GM18505 (cell line): ENCODE results near the gene PTCD1.
A peak's percentile ranks its signal among the peaks of the same experiment; 100 is the strongest.
"Not testable (repeated sequence)": the region's sequence is repeated elsewhere in the genome, so short reads cannot be mapped to it uniquely, and the experiment has no call there.

Experiments used
- ATAC-seq: cut with Tn5 transposase; IDR thresholded peaks from one replicate; pipeline ENCODE4 v1.9.1; 2021; ENCODE audit not compliant: unreplicated experiment
- POLR2A ChIP-seq: IDR thresholded peaks from 4 replicates; pipeline ENCODE4 v1.6.1; 2011; ENCODE audit warnings: borderline replicate concordance; ENCODE audit not compliant: insufficient read depth, insufficient read length; ENCODE audit errors: extremely low read depth

PTCD1 gene

GRCh38 chr7:99383203-99383602 lies 55.4 kb downstream of the PTCD1 start:
- no peak for ATAC-seq

GRCh38 chr7:99381664-99382075 lies 56.9 kb downstream of the PTCD1 start:
- ATAC-seq: no peak
- TF ChIP-seq POLR2A: no peak

More at GRCh38 chr7:99383203-99383602, 55.4 kb downstream of the PTCD1 start:
- TF ChIP-seq POLR2A: no peak

GRCh38 chr7:99380823-99381663 lies 57.6 kb downstream of the PTCD1 start:
- peak; percentile 63 for TF ChIP-seq POLR2A
- ATAC-seq: peak; percentile 70

GRCh38 chr7:99380032-99380822 lies 58.4 kb downstream of the PTCD1 start:
- peak; percentile 36 for ATAC-seq
- peak; percentile 71 for TF ChIP-seq POLR2A

- not testable (repeated sequence) for ATAC-seq
Measured at GRCh38 chr7:99379693-99380031, 58.9 kb downstream of the PTCD1 start.

GRCh38 chr7:99379043-99379577 lies 59.5 kb downstream of the PTCD1 start:
- TF ChIP-seq POLR2A: peak; percentile 61
- ATAC-seq: no peak

- TF ChIP-seq POLR2A: peak; percentile 62
- ATAC-seq: peak; percentile 40
Measured at GRCh38 chr7:99375070-99375807, 63.4 kb downstream of the PTCD1 start.

- peak; percentile 54 for ATAC-seq
Measured at GRCh38 chr7:99374111-99375064, 64.2 kb downstream of the PTCD1 start, which contains the start of gene ARPC1B. TSS of gene ARPC1B (plus strand) at chr7:99374730. CDS start at chr7:99385715, 10,985 bp downstream.

GRCh38 chr7:99373091-99374066 lies 65.2 kb downstream of the PTCD1 start:
- TF ChIP-seq POLR2A: no peak
- ATAC-seq: no peak

More at GRCh38 chr7:99374111-99375064, 64.2 kb downstream of the PTCD1 start, which contains the start of gene ARPC1B:
- peak; percentile 90 for TF ChIP-seq POLR2A

GRCh38 chr7:99372275-99373090 lies 66.1 kb downstream of the PTCD1 start:
- no peak for TF ChIP-seq POLR2A
- ATAC-seq: no peak
